NB4 (cell line): Measurements from ENCODE around the gene PDZRN3.

Experiments used
- CTCF ChIP-seq: IDR thresholded peaks from one replicate; pipeline ENCODE4 v1.5.1; 2012; ENCODE audit warnings: low read depth, low read length
- MAX ChIP-seq: IDR thresholded peaks from 2 replicates; pipeline ENCODE4 v1.6.1; 2011; ENCODE audit warnings: low read depth, low read length
- POLR2A ChIP-seq: IDR thresholded peaks from 2 replicates; pipeline ENCODE4 v1.6.1; 2011; ENCODE audit warnings: mild to moderate bottlenecking; ENCODE audit not compliant: insufficient read length; ENCODE audit errors: extremely low read depth

- no peak for TF ChIP-seq POLR2A
- TF ChIP-seq CTCF, result no peak
- TF ChIP-seq MAX, result no peak
Observed at GRCh38 chr3:73465926-73466325, 158.8 kb downstream of the PDZRN3 start.
